HL-60 (cell line): Measurements from ENCODE around the gene CSTF2.
"Not testable (repeated sequence)": the region's sequence is repeated elsewhere in the genome, so short reads cannot be mapped to it uniquely, and the experiment has no call there.

Source experiments
- CTCF ChIP-seq: IDR thresholded peaks from one replicate; pipeline ENCODE4 v1.5.1; 2011; ENCODE audit warnings: low read length, control low read depth, inconsistent platforms; ENCODE audit not compliant: insufficient read depth
- POLR2AphosphoS5 ChIP-seq: IDR thresholded peaks from 2 replicates; pipeline ENCODE4 v1.6.1; 2012; ENCODE audit warnings: low read depth

GRCh38 chrX:100796371-100796770 is 23.8 kb upstream of the CSTF2 start:
- not testable (repeated sequence) for TF ChIP-seq CTCF, POLR2AphosphoS5
